Small intestine (tissue), 7 donors: ENCODE measurements around the gene PTCD1. TPM values are rescaled to one million over a fixed set of nuclear protein-coding genes. Genes with fewer than 3 reads are reported as not detected.

Experiments
- DNase-seq, 2 donors: peaks; one replicate each; pipeline versions ENCODE4 v3.0.0 to v3.0.0-alpha.2; 2013
- FAIRE-seq: peaks from 2 replicates; lab custom pipeline; 2012; peaks lifted over from hg19 to GRCh38; lab: Jason Lieb, UNC
- H3K27ac ChIP-seq, 3 donors: one replicate each; pipeline ENCODE4 v1.5.1; 2013; ENCODE audit warnings: low read length in 2 of 3, mild to moderate bottlenecking in 2 of 3, control low read depth in 1 of 3, inconsistent platforms in 1 of 3, low read depth in 1 of 3, moderate library complexity in 1 of 3
- H3K27me3 ChIP-seq, 3 donors: one replicate each; pipeline ENCODE4 v1.6.1; 2013; ENCODE audit warnings: low read length in 3 of 3, inconsistent platforms in 1 of 3; ENCODE audit not compliant: control insufficient read depth in 3 of 3, insufficient read depth in 3 of 3
- H3K36me3 ChIP-seq, 3 donors: one replicate each; pipeline ENCODE4 v1.6.1; 2013; ENCODE audit warnings: low read length in 3 of 3, inconsistent platforms in 1 of 3, low read depth in 1 of 3, mild to moderate bottlenecking in 1 of 3, moderate library complexity in 1 of 3; ENCODE audit not compliant: control insufficient read depth in 3 of 3, insufficient read depth in 2 of 3
- H3K4me1 ChIP-seq, 3 donors: one replicate each; pipeline ENCODE4 v1.6.1; 2013; ENCODE audit warnings: low read length in 2 of 3, inconsistent platforms in 1 of 3, low read depth in 1 of 3, mild to moderate bottlenecking in 1 of 3, moderate library complexity in 1 of 3; ENCODE audit not compliant: control insufficient read depth in 3 of 3, insufficient read depth in 2 of 3
- H3K4me3 ChIP-seq, 3 donors: one replicate each; pipeline ENCODE4 v1.5.1; 2013; ENCODE audit warnings: low read length in 3 of 3, control low read depth in 1 of 3, inconsistent platforms in 1 of 3, low read depth in 1 of 3, mild to moderate bottlenecking in 1 of 3, moderate library complexity in 1 of 3
- H3K9me3 ChIP-seq, 2 donors: one replicate each; pipeline ENCODE4 v1.6.1; 2013; ENCODE audit warnings: low read depth in 1 of 2, low read length in 1 of 2; ENCODE audit not compliant: control insufficient read depth in 2 of 2, insufficient read depth in 1 of 2
- WGBS, 3 donors: extraction: QIAGEN DNeasy Blood & Tissue Kit; methylation state at CpG; one replicate each; pipeline ENCODE4 v1.1.7; 2013; 5-methylcytosine and 5-hydroxymethylcytosine counted together
- polyA plus RNA-seq, 4 donors: library from polyadenylated mRNA; stranded (reverse) in 3 of 4; unstranded in 1 of 4; fragments of 200-250 nt in 3 of 4; fragments of 120-200 nt in 1 of 4; gene quantifications; one replicate each; pipeline versions ENCODE4 v1.2.1 to v1.2.3, GENCODE V29; 2013
- donor health status: healthy with polysubstance abuse.
- donor health status: control.
- donor health status: control.
- donor health status: Bipolar disorder and iron deficiency.
- donor health status: healthy.

The PTCD1 gene
- polyA plus RNA-seq, 4 donors, result 2.7 to 4.8 (median 3.9) TPM

DNA sequence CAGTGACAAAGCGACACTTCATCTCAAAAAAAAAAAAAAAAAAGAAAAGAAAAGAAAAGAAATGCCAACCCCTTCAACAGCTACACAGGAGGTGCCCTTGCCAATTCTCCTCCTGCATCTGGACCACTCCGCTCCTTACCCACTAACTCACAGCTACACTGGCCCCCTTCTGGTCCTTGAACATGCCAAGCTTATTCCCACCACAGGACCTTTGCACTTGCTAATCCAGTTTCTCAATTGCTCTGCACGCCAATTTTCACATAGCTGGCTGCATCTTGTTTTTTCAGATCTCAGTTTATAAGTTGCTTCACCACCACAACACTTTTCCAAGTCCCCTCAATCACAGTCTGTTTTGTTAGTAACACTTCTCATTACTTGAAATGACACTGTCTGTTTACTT is 35.7 kb downstream of the PTCD1 start:
- 96 to 98% (median 97%) methylated on average over 2 to 3 of the region's 3 CpGs for WGBS, 3 donors
- DNase-seq (no peak), FAIRE-seq (no peak)
- H3K36me3 ChIP-seq, result peaks cover 4 to 74% (median 14%) of the 10 kb centered on the region in 3 donors
- H3K9me3 ChIP-seq, result no peaks in the 10 kb centered on the region
- peaks cover 5 to 11% (median 7%) of the 10 kb centered on the region in 3 donors for H3K4me1 ChIP-seq
- H3K27me3 ChIP-seq, result no peaks in the 10 kb centered on the region
- no peak overlapping the region for H3K27ac ChIP-seq
- H3K4me3 ChIP-seq, result no peak overlapping the region

DNA sequence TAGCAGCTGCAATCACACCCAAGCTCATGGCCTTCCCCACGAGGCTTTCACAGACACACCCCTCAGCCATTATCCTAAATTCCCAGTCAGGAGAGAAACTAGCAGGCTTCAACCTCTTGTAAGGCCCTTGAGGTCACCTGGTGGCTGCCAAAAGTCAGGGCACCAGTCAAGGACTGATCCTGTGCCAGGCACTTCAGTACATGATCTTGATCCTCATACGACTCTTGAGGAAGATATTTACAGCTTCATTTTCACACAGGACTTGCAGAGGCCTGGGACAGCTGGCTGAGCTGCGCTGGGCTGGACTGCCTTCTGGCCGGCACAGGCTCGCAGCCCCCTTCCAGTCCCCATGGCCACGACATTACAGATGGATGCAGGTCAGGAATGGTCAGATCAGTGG is 39.0 kb downstream of the PTCD1 start:
- peaks cover 11 to 95% (median 17%) of the 10 kb centered on the region in 3 donors for H3K36me3 ChIP-seq
- WGBS, 3 donors, result 80 to 82% (median 81%) methylated on average over 6 of the region's 6 CpGs
- H3K27ac ChIP-seq, result no peak overlapping the region
- no peak overlapping the region for H3K4me3 ChIP-seq
- FAIRE-seq, result no peak
- H3K4me1 ChIP-seq, result no peaks in the 10 kb centered on the region
- no peaks in the 10 kb centered on the region for H3K27me3 ChIP-seq
- DNase-seq, result no peak
- no peaks in the 10 kb centered on the region for H3K9me3 ChIP-seq

DNA sequence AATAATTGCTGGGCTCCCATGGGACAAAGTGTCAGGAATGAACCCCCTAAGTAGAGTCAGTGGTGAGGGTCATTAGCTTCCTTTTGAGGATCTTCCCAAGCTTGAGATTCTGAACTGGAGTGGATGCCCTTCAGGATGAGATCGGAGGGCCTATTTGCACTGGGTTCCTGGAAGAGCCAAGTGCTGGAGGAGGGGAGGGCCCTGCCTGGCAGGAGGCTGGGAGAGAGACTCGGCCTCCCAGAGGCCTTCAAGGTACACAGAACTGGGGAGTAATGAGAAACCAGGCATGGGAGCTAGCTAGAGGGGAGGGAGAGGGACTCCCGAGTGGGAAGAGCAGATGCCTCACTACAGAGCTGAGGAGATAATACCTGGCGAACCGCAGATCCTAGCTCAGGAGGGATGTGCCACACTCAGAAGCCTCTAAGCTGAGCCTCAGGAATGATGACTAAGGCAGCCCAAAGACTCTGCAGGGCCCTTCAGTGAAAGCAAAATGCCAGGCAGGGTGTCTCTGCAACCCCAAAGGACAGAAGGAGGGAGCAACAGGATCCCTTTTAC is 39.6 kb downstream of the PTCD1 start:
- H3K27ac ChIP-seq, result no peak overlapping the region
- DNase-seq (no peak), FAIRE-seq (no peak)
- no peaks in the 10 kb centered on the region for H3K27me3 ChIP-seq
- peaks cover 12 to 94% (median 17%) of the 10 kb centered on the region in 3 donors for H3K36me3 ChIP-seq
- no peaks in the 10 kb centered on the region for H3K9me3 ChIP-seq
- 76 to 82% (median 79%) methylated on average over 5 of the region's 5 CpGs for WGBS, 3 donors
- H3K4me1 ChIP-seq, result peaks cover 0 to 1% (median 0%) of the 10 kb centered on the region in 3 donors
- no peak overlapping the region for H3K4me3 ChIP-seq

DNA sequence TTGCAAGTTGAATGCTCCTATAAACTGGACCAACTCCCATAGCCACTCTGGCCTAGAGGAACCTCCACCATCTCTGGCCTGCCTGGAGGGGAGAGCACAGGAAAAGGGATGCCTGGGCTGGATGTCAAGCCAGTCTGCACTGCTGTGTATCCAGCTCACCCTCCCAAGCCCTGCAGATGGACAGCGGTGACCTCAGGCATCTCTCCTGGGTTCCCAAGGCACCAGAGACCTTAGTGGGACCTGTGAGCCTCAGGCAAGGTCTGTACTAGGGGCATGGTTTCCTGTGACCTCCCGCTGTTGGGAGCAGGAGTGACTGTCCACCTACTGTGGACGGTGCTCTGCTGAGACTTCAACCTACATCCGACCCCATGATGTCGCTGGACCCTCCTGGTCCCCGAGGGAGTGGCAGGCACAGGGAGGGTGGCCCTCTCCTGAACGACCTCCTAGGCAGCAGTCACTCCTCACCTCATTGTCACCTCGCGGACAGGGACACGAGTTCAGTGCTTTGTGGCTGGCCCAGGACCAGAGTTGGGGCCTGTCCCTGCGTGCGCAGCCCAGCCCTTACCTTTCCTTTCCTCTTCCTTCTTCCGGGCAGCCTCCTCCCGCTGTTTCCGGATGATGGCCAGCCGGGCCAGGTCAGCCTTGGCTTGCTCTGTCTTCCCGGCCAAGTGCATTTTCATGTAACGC is 41.2 kb downstream of the PTCD1 start:
- Histone ChIP-seq H3K27me3 (no peaks in the 10 kb centered on the region), H3K4me1 (peaks cover 0 to 12% (median 3%) of the 10 kb centered on the region in 3 donors), H3K36me3 (peaks cover 11 to 87% (median 17%) of the 10 kb centered on the region in 3 donors), H3K27ac (no peak overlapping the region), H3K4me3 (no peak overlapping the region), H3K9me3 (no peaks in the 10 kb centered on the region)
- no peak for DNase-seq
- WGBS, 3 donors, result 81 to 91% (median 86%) methylated on average over 15 to 18 of the region's 18 CpGs
- FAIRE-seq, result no peak

DNA sequence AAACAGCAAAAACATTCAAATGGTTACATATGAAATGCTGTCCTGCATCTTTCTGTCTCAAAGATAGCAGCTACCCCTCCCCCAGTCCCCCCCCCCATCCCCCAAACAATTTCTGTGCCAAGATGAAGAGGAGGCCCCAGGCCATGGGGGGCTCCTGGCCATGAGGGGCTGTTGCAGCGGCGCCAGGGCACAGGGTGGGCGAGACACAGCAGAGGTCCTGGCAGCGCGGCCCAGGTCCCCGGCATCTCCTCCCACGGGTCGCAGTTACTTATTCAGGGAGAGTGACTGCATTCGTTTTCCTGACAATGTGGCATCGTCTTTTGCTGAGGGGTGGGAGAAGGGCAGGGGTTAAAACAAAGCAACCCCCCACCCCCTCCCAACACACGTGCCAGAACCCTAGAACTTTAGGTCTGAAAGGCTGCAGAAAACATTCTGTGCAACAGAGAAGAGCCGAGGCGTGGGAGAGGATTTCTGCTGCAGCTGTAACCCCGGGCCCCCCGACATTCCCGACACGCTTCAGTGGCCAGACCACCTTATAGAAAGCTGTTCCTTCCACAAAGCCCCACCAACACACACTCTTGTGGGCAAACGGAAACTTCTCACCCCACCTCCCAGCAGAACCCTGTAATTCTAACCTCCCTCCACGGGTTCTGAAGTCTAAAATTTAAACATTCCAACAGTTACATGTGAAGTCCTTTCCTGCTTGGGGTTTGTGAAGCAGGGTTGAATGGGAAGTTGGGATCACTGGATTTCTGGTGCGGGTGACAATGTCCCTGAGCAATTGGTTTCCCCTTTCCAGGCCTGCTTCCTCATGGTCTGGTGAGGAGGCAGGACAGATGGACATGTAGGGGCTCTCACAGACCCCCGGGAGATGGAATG is 41.9 kb downstream of the PTCD1 start:
- no peak overlapping the region for H3K27ac ChIP-seq
- 77 to 86% (median 85%) methylated on average over 21 of the region's 21 CpGs for WGBS, 3 donors
- peaks cover 3 to 17% (median 3%) of the 10 kb centered on the region in 3 donors for H3K4me1 ChIP-seq
- H3K27me3 ChIP-seq, result no peaks in the 10 kb centered on the region
- no peak for DNase-seq
- no peak overlapping the region for H3K4me3 ChIP-seq
- no peaks in the 10 kb centered on the region for H3K9me3 ChIP-seq
- no peak for FAIRE-seq
- peaks cover 11 to 85% (median 15%) of the 10 kb centered on the region in 3 donors for H3K36me3 ChIP-seq

DNA sequence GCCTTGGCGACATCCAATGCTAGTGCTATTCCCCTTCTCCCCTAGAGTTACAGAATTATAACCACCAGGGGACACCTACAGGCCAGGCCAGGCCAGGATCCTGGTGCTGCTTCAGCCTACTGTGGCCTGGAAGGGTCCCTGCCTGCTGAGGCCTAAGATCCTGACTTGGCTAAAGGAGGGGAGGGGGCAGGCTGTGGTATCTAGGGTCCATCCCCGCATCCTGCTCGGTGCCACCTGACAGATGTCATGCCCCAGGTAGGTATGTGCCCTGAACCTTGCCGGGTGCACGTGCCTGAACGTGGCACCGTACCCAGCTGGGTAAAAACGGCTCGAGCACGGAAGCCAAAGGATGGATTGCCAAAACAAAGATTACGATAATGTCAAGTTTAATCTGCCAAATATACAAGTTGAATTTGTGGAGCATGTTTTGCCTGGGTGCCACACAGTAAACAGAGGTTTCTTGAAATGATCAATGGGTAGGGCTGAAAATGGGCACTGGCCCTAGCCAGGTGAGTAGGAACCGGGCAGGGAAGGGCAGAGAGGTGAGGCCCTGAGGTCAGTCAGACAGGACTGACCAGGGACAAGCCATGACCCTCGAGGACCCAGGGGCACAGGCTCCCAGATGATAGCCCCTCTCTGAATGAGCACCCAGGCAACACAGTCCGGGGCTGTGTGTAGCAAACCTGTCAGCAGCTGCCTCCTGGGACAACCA is 42.8 kb downstream of the PTCD1 start:
- Histone ChIP-seq H3K27me3 (no peaks in the 10 kb centered on the region), H3K4me3 (no peak overlapping the region), H3K27ac (no peak overlapping the region), H3K9me3 (no peaks in the 10 kb centered on the region), H3K4me1 (peaks cover 3 to 17% (median 3%) of the 10 kb centered on the region in 3 donors), H3K36me3 (peaks cover 9 to 85% (median 21%) of the 10 kb centered on the region in 3 donors)
- WGBS, 3 donors, result 84 to 89% (median 86%) methylated on average over 14 of the region's 14 CpGs
- FAIRE-seq (no peak), DNase-seq (no peak)

DNA sequence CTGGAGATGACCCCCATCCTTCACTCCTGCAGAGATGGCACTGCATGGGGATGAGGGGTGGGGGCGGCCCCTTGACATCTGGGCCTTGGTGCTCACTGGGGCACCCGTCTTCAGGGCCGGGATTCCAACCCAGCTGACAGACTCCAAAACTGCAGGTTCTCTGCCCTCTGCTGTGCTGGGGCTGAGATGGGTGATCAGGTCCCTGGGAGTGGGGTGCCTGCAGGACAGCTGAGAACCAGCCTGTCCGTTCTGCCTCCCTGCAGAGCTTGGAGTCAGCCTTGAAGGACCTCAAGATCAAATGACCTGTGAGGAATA is 44.5 kb downstream of the PTCD1 start:
- DNase-seq (no peak), FAIRE-seq (no peak)
- Histone ChIP-seq H3K36me3 (peaks cover 19 to 85% (median 19%) of the 10 kb centered on the region in 3 donors), H3K27ac (no peak overlapping the region), H3K4me1 (peaks cover 3 to 17% (median 3%) of the 10 kb centered on the region in 3 donors), H3K27me3 (no peaks in the 10 kb centered on the region), H3K4me3 (no peak overlapping the region), H3K9me3 (no peaks in the 10 kb centered on the region)
- 83 to 97% (median 94%) methylated on average over 4 of the region's 4 CpGs for WGBS, 3 donors
